Erythroblast (primary cell): Measurements from ENCODE around the gene KRTAP9-3.

ENCODE experiments used
- GATA1 ChIP-seq: IDR thresholded peaks from 2 replicates; pipeline ENCODE4 v1.6.1; 2011; ENCODE audit warnings: low read depth, mild to moderate bottlenecking, control low read depth, low read length, moderate library complexity
- POLR2A ChIP-seq: IDR thresholded peaks from 2 replicates; pipeline ENCODE4 v1.6.1; 2011; ENCODE audit warnings: mild to moderate bottlenecking, low read length

DNA sequence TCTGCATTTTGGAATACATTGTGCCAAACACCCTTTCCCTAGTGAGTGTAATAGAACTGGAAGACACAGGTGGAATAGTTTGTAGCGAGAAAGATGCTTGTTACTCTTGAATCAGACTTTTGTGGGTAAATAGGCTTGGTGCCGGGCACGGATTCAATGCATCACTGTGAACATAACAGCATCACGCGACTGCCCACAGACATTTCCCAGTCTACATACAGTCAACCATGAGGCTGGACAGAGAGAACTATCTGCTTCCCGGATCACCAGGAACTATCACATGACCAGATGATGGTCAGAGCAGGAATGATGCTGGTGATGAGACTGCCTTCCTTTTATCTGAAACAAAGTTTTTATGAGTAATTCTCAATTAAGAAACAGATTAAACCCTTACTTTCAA, 6.2 kb upstream of the KRTAP9-3 start:
- TF ChIP-seq POLR2A = no peak
- no peak for TF ChIP-seq GATA1
